Measurements from ENCODE around the gene PLCD1. TPM values are rescaled to one million over a fixed set of nuclear protein-coding genes. Genes with fewer than 3 reads are reported as not detected.
"Not testable (repeated sequence)": the region's sequence is repeated elsewhere in the genome, so short reads cannot be mapped to it uniquely, and the experiment has no call there.

PLCD1 gene
- total RNA-seq: 31.8 and 47.2 TPM in 2 replicates
- polyA plus RNA-seq: 8.2 and 10.5 TPM in 2 replicates
- polyA plus RNA-seq (2012): 14.8 and 23.5 TPM in 2 replicates
- polyA minus RNA-seq (ENCODE audit: low replicate concordance): 56.2 and 91.4 TPM in 2 replicates

- Histone ChIP-seq H3K4me3 (replicated peaks in 1 of 4; ENCODE audit: control extremely low read depth in 1 of 4, insufficient read depth in 1 of 4, low read depth in 3 of 4, low read length in 4 of 4) (peak within 1 kb of the TSS; percentile 55 to 72 (median 62)), H3K4me1 (ENCODE audit: control insufficient read depth, extremely low read depth, insufficient read depth, low read length) (peaks cover 6% of the 10 kb centered on the region), H4K20me1 (ENCODE audit: control insufficient read depth, extremely low read depth, insufficient read depth, low read length) (no peaks in the 10 kb centered on the region), H3K9me3 (ENCODE audit: control insufficient read depth, insufficient read depth, low read depth, low read length) (no peaks in the 10 kb centered on the region), H3K9ac (ENCODE audit: insufficient read depth, low read length) (peak within 1 kb of the TSS; percentile 67), H3K27ac (ENCODE audit: insufficient read depth, low read length) (peak within 1 kb of the TSS; percentile 51), H3K27me3 (ENCODE audit: control insufficient read depth, insufficient read depth, low read length) (no peaks in the 10 kb centered on the region), H2AFZ (ENCODE audit: low read length) (peak within 1 kb of the TSS; percentile 67), H3K79me2 (ENCODE audit: control insufficient read depth, insufficient read depth, low read length) (no peaks in the 10 kb centered on the region), H3K4me2 (ENCODE audit: extremely low read depth, insufficient read depth, low read length) (peak within 1 kb of the TSS; percentile 70), H3K36me3 (ENCODE audit: control insufficient read depth, insufficient read depth, low read length) (no peaks in the 10 kb centered on the region)
- TF ChIP-seq EZH2 (IDR thresholded peaks at IDR 0.05; ENCODE audit: low read length, missing control alignments): no peak
- TF ChIP-seq CTCF (conservative IDR thresholded peaks at IDR 0.05 in 1 of 2, IDR thresholded peaks at IDR 0.05 in 1 of 2; ENCODE audit: low read depth in 1 of 2, low read length in 2 of 2): no peak
- DNase-seq (ENCODE audit: low read depth in 2 of 2): peak; percentile 64 to 71
Measured at GRCh38 chr3:38029400-38030125, at the start of gene PLCD1. Gene PLCD1, minus strand, starts transcription at chr3:38029642. Its CDS starts 103 bp downstream, at chr3:38029539.

- not testable (repeated sequence) for H3K9ac ChIP-seq (ENCODE audit: insufficient read depth, low read length); H3K4me2 ChIP-seq (ENCODE audit: extremely low read depth, insufficient read depth, low read length); H3K27ac ChIP-seq (ENCODE audit: insufficient read depth, low read length); DNase-seq (ENCODE audit: low read depth in 2 of 2); H3K79me2 ChIP-seq (ENCODE audit: control insufficient read depth, insufficient read depth, low read length); H3K4me1 ChIP-seq (ENCODE audit: control insufficient read depth, extremely low read depth, insufficient read depth, low read length); H4K20me1 ChIP-seq (ENCODE audit: control insufficient read depth, extremely low read depth, insufficient read depth, low read length); H3K27me3 ChIP-seq (ENCODE audit: control insufficient read depth, insufficient read depth, low read length); H3K4me3 ChIP-seq (replicated peaks in 1 of 4; ENCODE audit: control extremely low read depth in 1 of 4, insufficient read depth in 1 of 4, low read depth in 3 of 4, low read length in 4 of 4); H3K36me3 ChIP-seq (ENCODE audit: control insufficient read depth, insufficient read depth, low read length); H3K9me3 ChIP-seq (ENCODE audit: control insufficient read depth, insufficient read depth, low read depth, low read length); H2AFZ ChIP-seq (ENCODE audit: low read length)
Measured at GRCh38 chr3:38077073-38077472, 47.6 kb upstream of the PLCD1 start.

DNA sequence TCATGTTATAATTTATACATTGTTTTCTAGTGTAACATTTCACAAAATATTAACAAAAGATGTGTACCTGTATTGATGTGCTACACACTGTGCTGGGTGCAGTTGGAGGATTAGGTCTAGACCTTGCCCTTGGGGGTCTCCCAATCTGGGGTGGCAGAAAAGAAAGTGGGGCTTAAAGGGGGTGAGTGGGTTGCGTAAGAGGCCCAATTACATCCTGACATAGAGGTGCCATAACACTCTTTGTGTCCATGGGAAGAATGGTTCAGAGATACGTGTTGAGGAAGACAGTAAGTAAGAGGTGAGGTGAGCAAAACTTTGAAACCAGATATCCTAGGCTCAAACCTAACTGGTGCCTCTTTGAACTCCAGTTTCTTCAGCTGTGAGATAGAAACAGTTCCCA is 40.6 kb upstream of the PLCD1 start:
- no peak overlapping the region for H3K4me2 ChIP-seq (ENCODE audit: extremely low read depth, insufficient read depth, low read length)
- H4K20me1 ChIP-seq (ENCODE audit: control insufficient read depth, extremely low read depth, insufficient read depth, low read length): no peaks in the 10 kb centered on the region
- no peak overlapping the region for H3K27ac ChIP-seq (ENCODE audit: insufficient read depth, low read length)
- no peak overlapping the region for H2AFZ ChIP-seq (ENCODE audit: low read length)
- no peak for DNase-seq (ENCODE audit: low read depth in 2 of 2)
- H3K79me2 ChIP-seq (ENCODE audit: control insufficient read depth, insufficient read depth, low read length): no peaks in the 10 kb centered on the region
- TF ChIP-seq EZH2 (IDR thresholded peaks at IDR 0.05; ENCODE audit: low read length, missing control alignments): no peak
- no peak for TF ChIP-seq CTCF (conservative IDR thresholded peaks at IDR 0.05 in 1 of 2, IDR thresholded peaks at IDR 0.05 in 1 of 2; ENCODE audit: low read depth in 1 of 2, low read length in 2 of 2)
- no peak overlapping the region for H3K4me3 ChIP-seq (replicated peaks in 1 of 4; ENCODE audit: control extremely low read depth in 1 of 4, insufficient read depth in 1 of 4, low read depth in 3 of 4, low read length in 4 of 4)
- H3K9me3 ChIP-seq (ENCODE audit: control insufficient read depth, insufficient read depth, low read depth, low read length): no peaks in the 10 kb centered on the region
- H3K4me1 ChIP-seq (ENCODE audit: control insufficient read depth, extremely low read depth, insufficient read depth, low read length): no peaks in the 10 kb centered on the region
- H3K9ac ChIP-seq (ENCODE audit: insufficient read depth, low read length): no peak overlapping the region
- H3K36me3 ChIP-seq (ENCODE audit: control insufficient read depth, insufficient read depth, low read length): no peaks in the 10 kb centered on the region
- H3K27me3 ChIP-seq (ENCODE audit: control insufficient read depth, insufficient read depth, low read length): no peaks in the 10 kb centered on the region
